ENCODE measurements around the gene SLC26A5.
"Not testable (repeated sequence)": the region's sequence is repeated elsewhere in the genome, so short reads cannot be mapped to it uniquely, and the experiment has no call there.

SLC26A5 gene

DNA sequence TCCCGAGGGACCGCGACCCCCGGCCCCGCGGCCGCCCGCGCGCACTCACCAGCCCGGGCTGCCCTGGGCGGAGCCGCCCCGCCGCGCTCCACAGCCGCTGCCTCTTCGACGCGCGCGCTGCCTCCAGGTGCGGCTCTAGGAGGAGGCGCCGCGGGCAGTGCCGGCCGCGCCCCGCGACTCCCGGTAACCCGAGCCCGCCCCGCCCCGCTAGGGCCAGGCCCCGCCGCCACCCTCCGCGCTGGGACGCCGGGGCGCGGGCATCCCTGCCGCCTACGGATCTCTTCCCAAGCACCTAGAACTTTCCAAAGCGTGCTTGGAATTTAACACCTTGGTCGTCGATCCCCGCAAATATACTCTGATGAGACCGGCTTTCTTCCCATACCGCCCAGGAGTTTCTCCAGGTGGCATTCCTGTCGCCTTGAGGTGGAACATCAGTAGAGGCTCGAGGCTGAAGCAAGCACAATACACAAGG, at the start of gene SLC26A5:
TSS of gene SLC26A5 (minus strand) at position 159 of the 472 bp plus-strand sequence. CDS start 24,693 bp downstream, outside the sequence.
- DNase-seq = no peak

- DNase-seq = no peak
Measured at GRCh38 chr7:103487419-103487818, 41.4 kb upstream of the SLC26A5 start.

DNA sequence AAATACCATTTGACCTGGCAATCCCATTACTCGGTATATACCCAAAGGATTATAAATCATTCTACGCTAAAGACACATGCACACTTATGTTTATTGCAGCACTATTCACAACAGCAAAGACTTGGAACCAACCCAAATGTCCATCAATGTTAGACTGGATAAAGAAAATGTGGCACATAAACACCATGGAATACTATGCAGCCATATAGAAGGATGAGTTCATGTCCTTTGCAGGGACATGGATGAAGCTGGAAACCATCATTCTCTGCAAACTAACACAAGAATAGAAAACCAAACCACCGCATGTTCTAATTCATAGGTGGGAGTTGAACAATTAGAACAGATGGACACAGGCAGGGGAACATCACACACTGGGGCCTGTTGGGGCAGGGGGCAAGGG, 40.9 kb upstream of the SLC26A5 start:
- DNase-seq = not testable (repeated sequence)

GRCh38 chr7:103480771-103481170, 34.8 kb upstream of the SLC26A5 start:
- no peak for DNase-seq

- no peak for DNase-seq
Measured at GRCh38 chr7:103474956-103475355, 28.9 kb upstream of the SLC26A5 start.

GRCh38 chr7:103469095-103469948, 23.3 kb upstream of the SLC26A5 start:
- DNase-seq = no peak

DNA sequence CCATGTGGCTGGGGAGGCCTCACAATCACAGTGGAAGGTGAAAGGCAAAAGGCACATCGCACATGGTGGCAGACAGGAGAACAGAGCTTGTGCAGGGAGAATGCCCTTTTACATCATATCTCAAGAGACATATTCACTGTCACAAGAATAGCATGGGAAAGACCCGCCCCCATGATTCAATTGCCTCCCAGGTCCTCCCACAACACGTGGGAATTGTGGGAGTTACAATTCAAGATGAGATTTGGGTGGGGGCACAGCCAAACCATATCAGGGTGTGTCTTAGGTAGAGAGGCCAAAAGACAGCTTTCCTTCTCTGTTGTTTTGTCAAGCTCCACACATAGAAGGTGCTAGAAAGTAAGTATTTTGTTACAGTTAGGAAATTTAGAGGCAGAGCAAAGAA, 20.8 kb upstream of the SLC26A5 start:
- no peak for DNase-seq

GRCh38 chr7:103462358-103462757, 16.4 kb upstream of the SLC26A5 start:
- DNase-seq = no peak

- peak; percentile 40 for DNase-seq
Measured at GRCh38 chr7:103447073-103447960, 1.3 kb upstream of the SLC26A5 start.

DNA sequence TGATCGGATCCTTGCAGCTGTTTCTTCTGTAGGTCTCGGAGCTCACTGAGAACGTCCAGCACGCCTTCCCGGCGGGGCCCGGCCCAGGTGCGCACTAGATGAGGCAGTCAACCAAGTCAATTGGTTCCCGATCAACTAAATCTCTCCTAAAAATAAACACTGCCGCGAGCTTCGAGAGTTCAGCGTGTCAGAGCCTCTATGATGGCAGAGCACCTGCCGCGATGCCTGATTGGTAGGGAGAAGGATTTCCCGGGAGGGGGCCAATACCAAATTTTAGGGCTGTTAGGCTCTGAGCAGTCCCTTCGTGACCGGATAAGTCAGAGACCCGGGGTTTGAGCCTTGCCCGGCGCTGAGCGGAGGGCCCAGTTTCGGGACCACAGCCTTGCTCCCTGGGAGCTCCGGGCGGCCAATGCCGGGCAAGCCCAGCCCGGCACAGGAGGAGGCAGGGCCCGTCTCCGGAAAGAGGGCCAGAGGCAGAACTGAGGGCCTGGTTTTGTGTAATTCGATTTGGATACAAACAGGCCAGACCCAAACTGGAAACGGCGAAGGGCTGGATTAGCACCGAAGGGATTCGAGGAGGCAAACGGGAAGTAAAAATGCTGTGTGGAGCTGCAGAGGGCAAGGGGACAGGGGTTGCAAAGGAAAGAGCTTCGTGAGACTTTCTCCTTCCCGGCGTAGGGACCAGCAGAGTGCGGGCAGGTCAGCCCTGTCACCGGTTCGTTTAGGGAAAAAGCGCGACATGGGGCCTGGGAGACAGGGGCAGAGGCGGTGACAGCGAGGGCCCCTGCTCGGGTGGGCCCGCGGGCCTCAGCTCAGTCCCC, 569 bp downstream of the SLC26A5 start:
- DNase-seq = no peak

DNA sequence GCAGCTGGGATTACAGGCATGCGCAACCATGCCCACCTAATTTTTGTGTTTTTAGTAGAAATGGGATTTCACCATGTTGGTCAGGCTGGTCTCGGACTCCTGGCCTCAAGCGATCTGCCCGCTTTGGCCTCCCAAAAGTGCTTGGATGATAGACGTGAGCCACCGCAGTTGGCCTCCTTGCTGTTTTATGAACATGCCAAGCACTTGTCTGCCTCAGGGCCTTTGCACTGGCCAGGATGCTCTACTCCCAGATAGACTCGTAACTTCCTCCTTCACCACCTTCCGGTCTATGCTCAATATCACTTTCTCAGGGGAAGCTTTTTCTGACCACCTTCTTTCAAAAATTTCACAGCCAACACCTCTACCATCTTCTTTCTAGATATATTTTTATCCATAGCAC, 6.3 kb downstream of the SLC26A5 start:
- DNase-seq = no peak

GRCh38 chr7:103437623-103438022, 8.4 kb downstream of the SLC26A5 start:
- no peak for DNase-seq

DNA sequence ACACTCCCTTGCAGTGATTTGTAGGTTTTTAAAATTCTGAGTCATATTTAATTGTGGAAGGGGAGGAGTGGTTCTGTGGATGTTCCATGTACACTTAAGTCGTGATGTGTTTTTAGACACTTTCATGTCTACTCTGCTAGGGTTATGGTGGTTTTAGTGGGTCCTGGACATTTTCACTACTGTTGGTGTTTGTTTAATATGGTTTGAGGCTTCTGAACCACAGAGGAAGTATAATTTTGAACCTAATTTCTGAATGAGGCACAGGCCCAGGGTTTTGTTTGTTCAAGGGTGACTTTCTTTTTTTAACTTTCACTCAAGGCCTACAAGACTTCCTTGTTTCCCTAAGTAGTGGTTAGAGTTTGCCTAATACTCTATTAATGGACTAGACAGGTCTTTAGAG, 13.3 kb downstream of the SLC26A5 start:
- no peak for DNase-seq

GRCh38 chr7:103425177-103425576, 20.8 kb downstream of the SLC26A5 start:
- no peak for DNase-seq

DNA sequence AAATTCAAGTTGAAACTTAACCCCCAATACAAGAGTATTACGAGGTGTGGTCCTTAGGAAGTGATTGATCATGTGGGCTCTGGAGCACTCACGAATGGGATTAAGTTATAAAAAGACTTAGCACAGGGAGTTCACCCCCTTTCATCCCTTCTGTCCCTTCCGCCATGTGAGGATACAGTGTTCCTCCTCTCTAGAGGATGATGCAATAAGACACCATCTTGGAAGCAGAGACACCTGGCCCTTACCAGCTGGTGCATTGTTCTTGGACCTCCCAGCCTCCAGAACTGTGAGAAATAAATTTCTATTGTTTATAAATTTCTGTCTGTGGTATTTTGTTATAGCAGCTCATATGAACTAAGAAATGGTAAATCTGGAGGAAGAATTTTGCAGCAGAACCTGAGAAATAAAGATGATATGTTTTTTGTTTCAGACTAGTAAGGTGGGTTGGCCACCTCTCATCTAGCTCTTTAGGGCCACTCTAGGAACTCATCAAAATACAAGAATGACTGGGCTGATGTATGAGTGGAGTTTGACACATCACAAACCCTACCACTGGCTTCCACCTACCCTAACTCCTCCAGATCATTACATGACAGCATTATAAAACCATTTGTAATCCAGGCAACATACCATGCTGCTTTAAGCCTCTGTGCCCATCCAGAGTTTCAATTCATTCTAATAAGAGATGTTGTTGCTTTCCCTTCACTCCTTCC, 22.4 kb downstream of the SLC26A5 start:
- DNase-seq = no peak

- no peak for DNase-seq
Measured at GRCh38 chr7:103420857-103421384, 25.1 kb downstream of the SLC26A5 start.

GRCh38 chr7:103418241-103418640, 27.8 kb downstream of the SLC26A5 start:
- no peak for DNase-seq

- no peak for DNase-seq
Measured at GRCh38 chr7:103413407-103413806, 32.6 kb downstream of the SLC26A5 start.

- DNase-seq = no peak
Measured at GRCh38 chr7:103412151-103412550, 33.9 kb downstream of the SLC26A5 start.

GRCh38 chr7:103405789-103406613, 40.0 kb downstream of the SLC26A5 start:
- not testable (repeated sequence) for DNase-seq

GRCh38 chr7:103399687-103400086, 46.3 kb downstream of the SLC26A5 start:
- DNase-seq = not testable (repeated sequence)

Data from NCI-H1048 (cell line).